Hepatocyte (in vitro differentiated cells): Measurements from ENCODE around the gene ZBTB8OS.

ENCODE experiments used
- CTCF ChIP-seq: fragments of 200-600 bp; sonication (generic); IDR thresholded peaks from 2 replicates; pipeline ENCODE4 v1.5.1; 2016; ENCODE audit warnings: antibody characterized with exemption, mild to moderate bottlenecking; ENCODE audit not compliant: poor library complexity
- EZH2 ChIP-seq: fragments of 200-600 bp; sonication (generic); IDR thresholded peaks from 2 replicates; pipeline ENCODE4 v1.6.1; 2016; ENCODE audit warnings: antibody characterized with exemption, mild to moderate bottlenecking, borderline replicate concordance

DNA sequence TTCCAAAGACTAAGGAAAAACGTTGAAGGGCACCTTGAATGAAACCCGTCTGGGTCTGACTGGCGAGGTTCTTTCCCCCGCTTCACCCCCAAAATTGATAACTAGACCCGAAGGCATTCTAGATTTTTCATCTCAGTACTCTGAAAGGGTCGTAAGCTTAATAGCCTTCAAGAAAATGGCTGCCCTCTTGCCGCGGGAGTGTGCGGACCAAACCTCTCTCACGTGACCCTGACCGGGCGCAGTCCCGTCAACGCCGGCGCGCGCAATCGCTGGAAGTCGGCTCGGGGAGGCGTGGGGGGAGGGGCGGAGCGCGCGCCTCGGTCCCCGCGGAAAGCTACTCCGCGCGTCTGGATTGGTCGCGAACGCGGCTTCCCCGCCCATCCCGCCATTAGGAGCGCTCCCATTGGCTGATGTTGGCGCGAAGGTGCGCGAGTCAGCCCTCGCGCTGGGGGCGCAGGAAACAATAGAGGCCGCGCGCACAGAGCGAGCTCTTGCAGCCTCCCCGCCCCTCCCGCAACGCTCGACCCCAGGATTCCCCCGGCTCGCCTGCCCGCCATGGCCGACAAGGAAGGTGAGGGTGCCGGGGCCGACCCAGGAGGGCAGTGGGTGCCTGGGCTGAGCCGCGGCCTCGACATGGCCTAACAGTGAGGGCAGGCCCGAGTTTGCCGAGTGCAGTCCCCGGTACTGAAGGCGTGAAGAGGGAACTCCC is 556 bp upstream of the ZBTB8OS start, which contains the start of gene RBBP4:
- TF ChIP-seq EZH2 (no peak), CTCF (no peak)
